GM23248 (cell line): Measurements from ENCODE around the gene RNF224.

Source experiments
- EZH2 ChIP-seq: fragments of 200-600 bp; sonication (generic); IDR thresholded peaks from 2 replicates; pipeline ENCODE4 v1.6.1; 2018; ENCODE audit warnings: antibody characterized with exemption, mild to moderate bottlenecking; ENCODE audit not compliant: insufficient read depth, poor library complexity, severe bottlenecking
- EZH2phosphoT487 ChIP-seq: fragments of 200-600 bp; sonication (generic); IDR thresholded peaks from 2 replicates; pipeline ENCODE4 v1.6.1; 2018; ENCODE audit warnings: antibody characterized with exemption, moderate library complexity, mild to moderate bottlenecking, low read depth; ENCODE audit not compliant: insufficient read depth

DNA sequence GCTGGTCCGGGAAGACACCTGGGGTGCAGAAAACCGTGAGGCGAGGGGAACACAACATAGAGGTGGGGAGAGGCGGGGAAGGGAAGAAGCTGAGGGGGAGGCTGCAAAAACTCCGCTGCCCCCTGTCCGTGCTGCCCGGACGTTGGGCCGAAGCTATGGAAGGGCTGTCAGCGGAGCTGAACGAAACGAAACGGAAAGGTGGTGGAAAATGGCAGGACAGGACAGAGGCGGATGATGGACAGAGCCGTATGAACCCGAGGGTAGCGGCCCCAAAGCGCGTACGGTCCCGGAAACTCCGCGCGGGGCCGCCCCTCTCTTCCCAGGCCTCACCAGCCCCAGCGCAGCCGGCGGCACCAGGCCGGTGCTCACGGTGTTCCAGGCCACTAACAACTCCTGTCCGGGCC, 39.2 kb upstream of the RNF224 start:
- TF ChIP-seq EZH2: no peak
- no peak for TF ChIP-seq EZH2phosphoT487
